GM06990 (cell line): ENCODE results near the gene FHIT.

Experiments
- DNase-seq: peaks from one replicate; pipeline ENCODE4 v3.0.0-alpha.2; 2011; ENCODE audit not compliant: insufficient read length; ENCODE audit errors: extremely low read depth
- H3K27me3 ChIP-seq: replicated peaks from 2 replicates; pipeline ENCODE4 v1.6.0; 2011; ENCODE audit warnings: low read length; ENCODE audit not compliant: control insufficient read depth, insufficient read depth
- H3K36me3 ChIP-seq: 2 replicates; pipeline ENCODE4 v1.5.1; 2011; ENCODE audit warnings: low read length; ENCODE audit not compliant: control insufficient read depth, insufficient read depth
- H3K4me3 ChIP-seq: replicated peaks from 2 replicates; pipeline ENCODE4 v1.5.1; 2011; ENCODE audit warnings: low read depth, mild to moderate bottlenecking, control low read depth, low read length
- TF ChIP-seq, protein P1 (sequence below): IDR thresholded peaks from 2 replicates; pipeline ENCODE4 v1.5.1; 2011; ENCODE audit warnings: low read length, control low read depth, mild to moderate bottlenecking, inconsistent platforms; ENCODE audit not compliant: insufficient read depth, poor library complexity, severe bottlenecking

FHIT gene

DNA sequence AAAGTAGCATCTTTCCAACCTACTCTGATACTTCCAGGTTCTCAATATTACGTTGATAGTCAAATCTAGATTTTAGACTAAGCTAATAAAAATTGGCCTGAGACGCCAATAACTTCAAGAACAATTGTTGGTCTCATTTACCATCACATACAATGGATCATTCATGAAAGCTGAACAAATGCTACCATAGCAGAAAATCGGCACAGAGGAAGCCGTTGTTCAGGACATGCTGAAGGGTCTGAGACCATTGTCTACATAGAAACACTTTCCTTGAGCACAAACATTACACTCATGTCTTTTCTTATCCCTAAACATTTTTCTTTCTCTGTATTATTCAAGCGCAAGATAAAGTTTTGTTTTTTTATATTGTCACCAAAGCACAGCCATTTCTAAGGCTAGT lies 37.2 kb upstream of the FHIT start:
- DNase-seq = no peak
- no peak overlapping the region for H3K4me3 ChIP-seq
- TF ChIP-seq, protein P1, sequence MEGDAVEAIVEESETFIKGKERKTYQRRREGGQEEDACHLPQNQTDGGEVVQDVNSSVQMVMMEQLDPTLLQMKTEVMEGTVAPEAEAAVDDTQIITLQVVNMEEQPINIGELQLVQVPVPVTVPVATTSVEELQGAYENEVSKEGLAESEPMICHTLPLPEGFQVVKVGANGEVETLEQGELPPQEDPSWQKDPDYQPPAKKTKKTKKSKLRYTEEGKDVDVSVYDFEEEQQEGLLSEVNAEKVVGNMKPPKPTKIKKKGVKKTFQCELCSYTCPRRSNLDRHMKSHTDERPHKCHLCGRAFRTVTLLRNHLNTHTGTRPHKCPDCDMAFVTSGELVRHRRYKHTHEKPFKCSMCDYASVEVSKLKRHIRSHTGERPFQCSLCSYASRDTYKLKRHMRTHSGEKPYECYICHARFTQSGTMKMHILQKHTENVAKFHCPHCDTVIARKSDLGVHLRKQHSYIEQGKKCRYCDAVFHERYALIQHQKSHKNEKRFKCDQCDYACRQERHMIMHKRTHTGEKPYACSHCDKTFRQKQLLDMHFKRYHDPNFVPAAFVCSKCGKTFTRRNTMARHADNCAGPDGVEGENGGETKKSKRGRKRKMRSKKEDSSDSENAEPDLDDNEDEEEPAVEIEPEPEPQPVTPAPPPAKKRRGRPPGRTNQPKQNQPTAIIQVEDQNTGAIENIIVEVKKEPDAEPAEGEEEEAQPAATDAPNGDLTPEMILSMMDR = no peak
- H3K36me3 ChIP-seq = no peaks in the 10 kb centered on the region
- H3K27me3 ChIP-seq = no peaks in the 10 kb centered on the region

DNA sequence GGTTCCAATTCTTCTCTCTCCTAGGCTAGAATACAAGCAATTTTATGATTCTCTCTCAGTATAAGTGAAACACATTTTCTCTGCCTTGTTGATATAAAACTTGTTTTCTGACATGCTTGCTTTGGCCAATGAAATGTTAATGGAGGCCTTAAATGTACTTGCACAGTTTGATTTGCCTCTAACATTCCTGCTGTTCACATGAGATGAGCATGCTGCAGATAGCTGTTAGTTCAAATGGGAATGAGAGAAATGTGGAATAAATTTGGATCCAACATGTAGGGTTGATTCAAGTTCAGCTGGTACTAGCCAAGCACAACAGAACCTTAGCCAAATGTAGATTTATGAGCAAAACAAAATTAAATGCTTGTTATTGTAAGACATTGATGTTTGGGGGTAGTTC lies 32.6 kb upstream of the FHIT start:
- no peak for DNase-seq
- Histone ChIP-seq H3K27me3 (no peaks in the 10 kb centered on the region), H3K36me3 (no peaks in the 10 kb centered on the region), H3K4me3 (no peak overlapping the region)
- TF ChIP-seq, protein P1 = no peak

DNA sequence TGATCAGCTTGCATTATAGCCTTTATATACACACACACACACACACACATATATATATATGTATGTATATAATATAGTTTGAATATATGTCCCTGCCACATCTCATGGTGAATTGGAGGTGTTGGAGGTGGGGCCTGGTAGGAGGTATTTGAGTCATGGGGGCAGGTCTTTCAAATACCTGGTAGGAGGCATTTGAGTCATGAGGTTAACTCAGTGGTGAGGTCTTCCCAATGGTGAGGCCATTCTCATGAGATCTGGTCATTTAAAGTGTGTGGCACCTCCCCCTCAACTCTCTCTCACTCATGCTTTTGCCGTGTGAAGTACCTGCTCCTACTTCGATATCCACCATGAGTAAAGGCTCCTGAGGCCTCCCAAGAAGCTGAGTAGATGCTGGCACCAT lies 27.5 kb upstream of the FHIT start:
- DNase-seq = no peak
- no peak overlapping the region for H3K4me3 ChIP-seq
- TF ChIP-seq, protein P1 = no peak
- no peaks in the 10 kb centered on the region for H3K27me3 ChIP-seq
- no peaks in the 10 kb centered on the region for H3K36me3 ChIP-seq

DNA sequence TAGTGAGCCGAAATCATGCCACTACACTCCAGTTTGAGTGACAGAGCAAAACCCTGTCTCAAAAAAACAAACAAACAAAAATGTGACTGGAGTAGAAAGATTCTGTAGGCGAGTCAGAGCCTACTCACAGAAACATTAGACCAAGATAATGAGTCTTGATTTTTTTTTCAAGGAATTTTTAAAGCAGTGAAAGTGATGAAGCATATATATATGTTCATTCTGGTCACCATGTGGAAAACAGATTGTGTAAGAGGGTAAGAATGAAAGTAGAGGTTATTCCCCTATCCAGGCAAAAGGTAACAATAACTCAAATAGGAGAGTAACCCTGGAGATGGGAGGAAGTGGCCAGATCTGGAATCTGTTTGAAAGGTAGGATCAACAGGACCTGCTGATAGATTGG lies 26.2 kb upstream of the FHIT start:
- no peak overlapping the region for H3K4me3 ChIP-seq
- H3K36me3 ChIP-seq = no peaks in the 10 kb centered on the region
- no peaks in the 10 kb centered on the region for H3K27me3 ChIP-seq
- TF ChIP-seq, protein P1 = no peak
- no peak for DNase-seq

DNA sequence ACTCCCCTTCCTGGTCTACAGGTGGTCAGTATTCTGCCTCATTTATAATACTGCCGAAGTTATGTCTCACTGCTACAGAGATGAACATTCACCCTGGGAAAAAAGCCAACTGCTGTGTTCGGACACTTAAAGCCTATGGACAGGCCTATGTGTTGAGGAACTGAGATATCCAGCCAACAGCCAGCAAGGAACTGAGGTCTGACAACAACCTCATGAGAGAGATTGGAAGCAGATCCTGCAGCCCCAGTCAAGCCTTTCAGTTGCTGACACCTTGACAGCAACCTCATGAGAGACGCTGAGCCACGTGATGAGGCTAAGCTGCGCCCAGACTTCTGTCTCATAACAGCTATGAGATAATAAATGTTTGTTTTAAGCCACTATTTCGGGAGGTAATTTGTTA lies 18.2 kb upstream of the FHIT start:
- DNase-seq = no peak
- TF ChIP-seq, protein P1 = no peak
- Histone ChIP-seq H3K27me3 (no peaks in the 10 kb centered on the region), H3K4me3 (no peak overlapping the region), H3K36me3 (no peaks in the 10 kb centered on the region)

DNA sequence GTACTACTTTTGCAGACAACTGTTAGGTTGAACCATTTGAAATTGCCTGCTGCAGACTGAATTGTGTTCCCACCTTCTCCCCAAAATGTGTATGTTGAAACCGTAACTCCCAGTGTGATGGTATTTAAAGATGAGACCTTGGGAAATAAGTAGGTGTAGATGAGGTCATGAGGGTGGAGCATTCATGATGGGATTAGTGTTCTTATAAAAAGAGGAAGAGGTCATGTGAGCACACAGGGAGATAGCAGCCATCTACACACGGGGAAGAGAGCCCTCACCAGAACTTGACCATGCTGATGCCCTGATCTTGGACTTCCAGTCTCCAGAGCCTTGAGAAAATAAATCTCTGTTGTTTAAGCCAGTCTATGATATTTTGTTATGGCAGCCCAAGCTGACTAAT lies 17.4 kb upstream of the FHIT start:
- TF ChIP-seq, protein P1 = no peak

More for the DNA sequence above, 17.4 kb upstream of the FHIT start:
- H3K4me3 ChIP-seq = no peak overlapping the region
- no peak for DNase-seq
- H3K36me3 ChIP-seq = no peaks in the 10 kb centered on the region
- no peaks in the 10 kb centered on the region for H3K27me3 ChIP-seq
